Measurements from ENCODE around the gene NALCN.

DNA sequence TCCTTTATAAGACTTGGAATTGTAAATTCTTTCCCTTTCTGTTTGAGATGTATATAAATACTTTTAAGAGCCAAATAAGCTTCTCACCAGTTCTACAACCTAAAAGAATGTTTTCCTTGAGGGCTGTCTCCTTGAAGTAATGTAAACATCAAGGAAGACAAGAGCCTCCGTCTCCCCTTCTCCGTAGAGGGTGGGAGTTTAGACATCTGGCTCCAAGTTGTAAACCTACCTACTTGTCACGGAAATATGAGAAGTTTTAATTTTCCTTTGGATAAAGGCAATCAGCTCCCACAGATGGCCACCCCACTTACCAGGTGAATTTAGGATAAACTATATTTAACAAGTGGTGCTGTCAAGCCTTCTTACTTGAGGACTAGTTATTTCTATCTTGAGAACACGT is 237.9 kb downstream of the NALCN start:
- TF ChIP-seq, protein P1, sequence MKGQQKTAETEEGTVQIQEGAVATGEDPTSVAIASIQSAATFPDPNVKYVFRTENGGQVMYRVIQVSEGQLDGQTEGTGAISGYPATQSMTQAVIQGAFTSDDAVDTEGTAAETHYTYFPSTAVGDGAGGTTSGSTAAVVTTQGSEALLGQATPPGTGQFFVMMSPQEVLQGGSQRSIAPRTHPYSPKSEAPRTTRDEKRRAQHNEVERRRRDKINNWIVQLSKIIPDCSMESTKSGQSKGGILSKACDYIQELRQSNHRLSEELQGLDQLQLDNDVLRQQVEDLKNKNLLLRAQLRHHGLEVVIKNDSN (IDR thresholded peaks at IDR 0.05; ENCODE audit: borderline replicate concordance, extremely low read length, insufficient read depth, low read depth, low read length), result no peak
- no peak for TF ChIP-seq NBN (IDR thresholded peaks at IDR 0.05)
